Pons (tissue), 1 donor: Measurements from ENCODE around the gene ZACN.
"Not testable (repeated sequence)": the region's sequence is repeated elsewhere in the genome, so short reads cannot be mapped to it uniquely, and the experiment has no call there.

Source experiments
- DNase-seq: peaks from one replicate; pipeline ENCODE4 v3.0.0-alpha.2; 2016; ENCODE audit warnings: low spot score

Gene ZACN

GRCh38 chr17:76078860-76079534 is at the start of gene ZACN:
Gene ZACN, plus strand, starts transcription at chr17:76079182. Its CDS starts 83 bp downstream, at chr17:76079265.
- DNase-seq = no peak

DNA sequence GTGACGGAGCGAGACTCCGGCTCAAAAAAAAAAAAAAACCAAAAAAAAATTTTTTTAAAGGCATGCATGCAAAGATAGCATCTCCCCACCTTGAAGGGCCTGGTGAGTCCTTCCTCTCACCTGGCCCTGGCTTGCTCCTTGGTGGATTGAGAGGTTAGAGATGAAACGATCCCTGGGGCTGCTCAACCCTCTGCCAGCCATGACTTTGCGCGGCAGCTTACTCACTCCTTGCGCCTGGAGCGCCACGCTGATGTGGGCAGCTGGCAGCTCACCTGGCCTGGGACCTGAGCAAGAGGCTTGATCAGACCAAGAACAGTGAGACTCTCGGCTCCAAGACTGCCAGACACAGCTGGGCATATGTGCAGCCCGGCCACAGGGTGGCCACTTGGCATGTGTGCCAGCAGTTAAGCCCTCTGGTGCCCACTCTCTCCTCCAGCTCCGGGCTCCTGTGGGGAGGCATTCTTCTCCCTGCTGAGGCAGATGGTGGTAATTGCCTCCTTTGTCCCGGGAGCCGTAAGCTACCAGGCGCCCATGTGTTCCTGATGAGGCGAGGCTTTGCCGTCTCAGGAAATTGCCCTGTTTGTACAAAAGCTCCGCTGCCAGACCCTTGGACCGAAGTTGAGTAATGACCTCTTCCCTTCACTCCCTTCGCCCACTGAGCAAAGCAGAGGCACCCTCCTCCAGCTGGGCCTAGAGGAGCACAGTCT is 46.8 kb upstream of the ZACN start:
- no peak for DNase-seq

DNA sequence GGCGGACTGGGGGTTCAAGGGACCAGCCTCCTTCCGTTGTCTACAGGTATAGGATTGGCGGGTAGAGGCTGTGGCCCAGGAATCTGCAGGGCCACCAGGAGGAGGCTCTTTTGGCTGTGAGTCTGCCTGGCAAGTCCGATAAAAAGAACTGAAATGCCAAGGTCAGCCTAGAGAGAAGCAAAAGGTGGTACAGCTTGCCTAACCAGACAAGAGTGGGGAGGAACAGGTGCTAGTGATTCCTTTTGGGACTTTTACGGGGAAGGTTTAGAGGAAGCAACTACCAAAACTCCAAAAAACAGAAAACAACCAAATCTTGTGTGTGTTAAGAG is 46.2 kb upstream of the ZACN start:
- DNase-seq = no peak

- DNase-seq = no peak
These were observed 45.8 kb upstream of the ZACN start for GRCh38 chr17:76033139-76033538.

GRCh38 chr17:76034428-76035350 is 44.3 kb upstream of the ZACN start:
- DNase-seq = no peak

- no peak for DNase-seq
These were observed 42.3 kb upstream of the ZACN start for GRCh38 chr17:76036497-76037261.

- no peak for DNase-seq
These were observed 40.9 kb upstream of the ZACN start for GRCh38 chr17:76038050-76038449.

DNA sequence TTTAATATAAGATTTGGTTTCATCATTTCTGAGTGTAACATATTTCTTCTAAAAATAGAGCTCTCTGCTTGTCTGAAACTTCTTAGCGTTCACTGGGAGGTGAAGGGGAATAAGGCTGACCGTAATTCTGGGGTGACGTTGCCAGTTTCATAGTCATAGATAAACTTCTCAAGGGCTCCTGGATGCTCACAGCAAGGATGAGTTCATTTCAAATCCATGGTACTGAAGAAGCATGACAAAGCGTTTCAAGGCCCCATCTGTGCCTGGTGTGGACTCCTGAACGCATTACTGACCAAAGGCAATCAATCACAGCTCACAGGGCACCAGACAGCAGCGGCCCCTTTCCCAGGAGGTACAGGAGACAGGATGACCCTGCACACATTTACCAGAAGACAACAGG is 39.9 kb upstream of the ZACN start:
- DNase-seq = no peak

GRCh38 chr17:76040376-76040775 is 38.6 kb upstream of the ZACN start:
- DNase-seq = no peak

DNA sequence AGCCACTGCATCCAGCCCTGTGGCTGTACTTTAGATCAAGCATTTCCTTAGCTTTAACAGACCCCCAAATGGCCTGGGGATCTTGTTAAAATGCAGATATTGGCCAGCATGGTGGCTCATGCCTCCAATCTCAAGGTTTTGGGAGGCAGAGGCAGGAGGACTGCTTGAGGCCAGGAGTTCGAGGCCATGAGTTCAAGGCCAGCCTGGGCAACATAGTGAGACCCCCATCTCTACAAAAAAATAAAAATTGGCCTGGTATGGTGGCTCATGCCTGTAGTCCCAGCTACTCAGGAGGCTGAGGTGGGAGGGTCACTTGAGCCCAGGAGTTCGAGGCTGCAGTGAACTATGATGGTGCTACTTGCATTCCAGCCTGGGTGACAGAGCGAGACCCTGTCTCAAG is 36.1 kb upstream of the ZACN start:
- not testable (repeated sequence) for DNase-seq

- DNase-seq = not testable (repeated sequence)
These were observed 34.4 kb upstream of the ZACN start for GRCh38 chr17:76044475-76045007.

DNA sequence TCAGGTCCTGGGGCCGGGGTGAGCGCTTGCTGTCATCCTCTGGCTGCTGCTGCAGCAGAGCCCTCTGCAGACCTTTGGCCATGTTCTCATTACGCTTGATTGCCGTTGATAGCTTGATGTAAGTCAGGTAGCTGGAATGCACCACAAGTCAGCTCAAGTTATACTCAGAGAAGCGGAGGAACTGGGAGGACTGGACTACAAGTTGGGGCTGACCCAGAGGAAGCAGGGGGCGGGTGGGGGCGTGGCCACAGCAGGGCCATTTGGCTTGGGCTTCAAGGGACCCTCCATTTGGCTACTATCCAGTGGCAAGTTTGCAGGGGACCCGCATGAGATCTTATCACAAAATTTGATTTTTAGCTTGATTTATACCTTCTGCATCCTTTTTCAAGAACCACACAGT is 32.9 kb upstream of the ZACN start:
- no peak for DNase-seq

- DNase-seq = no peak
These were observed 30.9 kb upstream of the ZACN start for GRCh38 chr17:76048025-76048605.

GRCh38 chr17:76048711-76049110 is 30.3 kb upstream of the ZACN start:
- DNase-seq = no peak

- no peak for DNase-seq
These were observed 29.7 kb upstream of the ZACN start for GRCh38 chr17:76049239-76049638.

DNA sequence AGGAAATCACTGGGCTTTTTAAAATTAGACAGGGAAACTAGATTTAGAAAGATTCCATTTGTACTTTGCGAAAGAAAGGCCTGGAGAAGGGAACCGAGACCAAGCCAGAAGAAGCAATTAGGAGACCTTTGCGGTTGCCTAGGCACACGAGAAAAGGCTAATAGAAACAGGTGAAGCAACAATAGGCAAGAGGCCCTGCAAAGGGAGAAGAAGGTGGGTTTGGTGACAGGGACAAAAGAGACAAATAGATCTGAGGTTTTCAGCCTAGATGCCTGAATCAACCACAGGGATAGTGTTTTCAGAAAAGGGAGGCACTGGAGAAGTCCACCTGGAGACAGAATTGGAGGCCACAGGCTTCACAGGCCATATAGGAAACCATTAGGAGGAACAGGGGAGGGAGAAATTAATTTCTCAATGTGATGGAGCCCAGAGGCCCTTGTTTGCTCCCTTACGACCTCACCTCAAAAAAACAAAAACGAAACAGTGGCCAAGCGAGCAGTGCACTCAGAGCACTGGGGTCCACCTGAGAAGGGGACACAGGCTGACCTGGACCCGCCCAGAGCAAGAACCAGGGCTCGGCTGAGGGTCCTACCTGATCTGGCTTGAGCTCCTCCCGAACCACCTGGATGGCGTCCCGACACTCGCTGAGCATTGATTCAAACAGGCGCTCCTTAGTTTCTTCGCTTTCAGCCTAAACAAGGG is 29.0 kb upstream of the ZACN start:
- DNase-seq = no peak

GRCh38 chr17:76050538-76051467 is 28.2 kb upstream of the ZACN start:
- DNase-seq = no peak

GRCh38 chr17:76051561-76051960 is 27.4 kb upstream of the ZACN start:
- no peak for DNase-seq

- DNase-seq = no peak
These were observed 25.5 kb upstream of the ZACN start for GRCh38 chr17:76053246-76054111.
